Measurements from ENCODE around the gene TSSK2.
"Not testable (repeated sequence)": the region's sequence is repeated elsewhere in the genome, so short reads cannot be mapped to it uniquely, and the experiment has no call there.

TSSK2 gene

GRCh38 chr22:19082793-19083192 is 48.3 kb upstream of the TSSK2 start:
- no peaks in the 10 kb centered on the region for H3F3A ChIP-seq (ENCODE audit: insufficient read depth, low read length)
- H3K4me3 ChIP-seq (ENCODE audit: low read depth, low read length, poor library complexity, severe bottlenecking) = no peak overlapping the region
- no peak overlapping the region for H3K4me2 ChIP-seq (ENCODE audit: low read length)
- H3K27me3 ChIP-seq (ENCODE audit: insufficient read depth, low read length) = no peaks in the 10 kb centered on the region
- no peaks in the 10 kb centered on the region for H3K9me2 ChIP-seq (ENCODE audit: low read depth, low read length)
- no peak overlapping the region for H3K9ac ChIP-seq (ENCODE audit: low read length)
- peaks cover 25% of the 10 kb centered on the region; the same call in 1 of the 2 replicates for H3K36me3 ChIP-seq (ENCODE audit: insufficient read depth, low read length)
- no peaks in the 10 kb centered on the region for H3K9me3 ChIP-seq (ENCODE audit: low read length)
- H4K20me1 ChIP-seq (ENCODE audit: insufficient read depth, low read length) = no peaks in the 10 kb centered on the region
- TF ChIP-seq EZH2 (IDR thresholded peaks at IDR 0.05; ENCODE audit: borderline replicate concordance, low read length) = no peak
- H3K27ac ChIP-seq (ENCODE audit: low read depth, low read length, poor library complexity, severe bottlenecking) = no peak overlapping the region
- H3K4me1 ChIP-seq (ENCODE audit: insufficient read depth, low read length, severe bottlenecking) = peaks cover 16% of the 10 kb centered on the region
- no peaks in the 10 kb centered on the region for H3K79me2 ChIP-seq (ENCODE audit: insufficient read depth, low read length)
- no peak overlapping the region for H2AFZ ChIP-seq (ENCODE audit: low read length)

- not testable (repeated sequence) for H3K4me3 ChIP-seq (ENCODE audit: low read depth, low read length, poor library complexity, severe bottlenecking); H2AFZ ChIP-seq (ENCODE audit: low read length); H4K20me1 ChIP-seq (ENCODE audit: insufficient read depth, low read length); H3K9me2 ChIP-seq (ENCODE audit: low read depth, low read length); H3K79me2 ChIP-seq (ENCODE audit: insufficient read depth, low read length); H3K4me2 ChIP-seq (ENCODE audit: low read length); H3K9ac ChIP-seq (ENCODE audit: low read length); H3F3A ChIP-seq (ENCODE audit: insufficient read depth, low read length); H3K27me3 ChIP-seq (ENCODE audit: insufficient read depth, low read length); H3K27ac ChIP-seq (ENCODE audit: low read depth, low read length, poor library complexity, severe bottlenecking); H3K9me3 ChIP-seq (ENCODE audit: low read length)
- Histone ChIP-seq H3K36me3 (ENCODE audit: insufficient read depth, low read length) (peaks cover 31% of the 10 kb centered on the region; the same call in 1 of the 2 replicates), H3K4me1 (ENCODE audit: insufficient read depth, low read length, severe bottlenecking) (peaks cover 16% of the 10 kb centered on the region)
Measured at GRCh38 chr22:19084126-19084525, 47.0 kb upstream of the TSSK2 start.

GRCh38 chr22:19084586-19084985 is 46.5 kb upstream of the TSSK2 start:
- H3K4me3 ChIP-seq (ENCODE audit: low read depth, low read length, poor library complexity, severe bottlenecking) = not testable (repeated sequence)

GRCh38 chr22:19085233-19085718 is 45.8 kb upstream of the TSSK2 start:
- no peak overlapping the region for H2AFZ ChIP-seq (ENCODE audit: low read length)
- H3K9me3 ChIP-seq (ENCODE audit: low read length) = no peaks in the 10 kb centered on the region
- peaks cover 23% of the 10 kb centered on the region; the same call in 1 of the 2 replicates for H3K36me3 ChIP-seq (ENCODE audit: insufficient read depth, low read length)
- no peaks in the 10 kb centered on the region for H3F3A ChIP-seq (ENCODE audit: insufficient read depth, low read length)
- no peaks in the 10 kb centered on the region for H3K79me2 ChIP-seq (ENCODE audit: insufficient read depth, low read length)
- H3K27me3 ChIP-seq (ENCODE audit: insufficient read depth, low read length) = no peaks in the 10 kb centered on the region
- no peaks in the 10 kb centered on the region for H4K20me1 ChIP-seq (ENCODE audit: insufficient read depth, low read length)
- H3K9ac ChIP-seq (ENCODE audit: low read length) = peak overlapping the region; percentile 34; the same call in 1 of the 2 replicates
- H3K4me1 ChIP-seq (ENCODE audit: insufficient read depth, low read length, severe bottlenecking) = peaks cover 16% of the 10 kb centered on the region
- no peak for TF ChIP-seq EZH2 (IDR thresholded peaks at IDR 0.05; ENCODE audit: borderline replicate concordance, low read length)
- TF ChIP-seq CTCF (IDR thresholded peaks at IDR 0.05; ENCODE audit: low read length) = peak; percentile 35; the same call in 1 of the 2 replicates
- no peaks in the 10 kb centered on the region for H3K9me2 ChIP-seq (ENCODE audit: low read depth, low read length)
- peak overlapping the region; percentile 47; the same call in 1 of the 2 replicates for H3K4me2 ChIP-seq (ENCODE audit: low read length)
- H3K27ac ChIP-seq (ENCODE audit: low read depth, low read length, poor library complexity, severe bottlenecking) = peak overlapping the region; percentile 58
- no peak overlapping the region for H3K4me3 ChIP-seq (ENCODE audit: low read depth, low read length, poor library complexity, severe bottlenecking)

More at GRCh38 chr22:19084586-19084985, 46.5 kb upstream of the TSSK2 start:
- Histone ChIP-seq H3K36me3 (ENCODE audit: insufficient read depth, low read length) (peaks cover 27% of the 10 kb centered on the region; the same call in 1 of the 2 replicates), H3K4me1 (ENCODE audit: insufficient read depth, low read length, severe bottlenecking) (peaks cover 16% of the 10 kb centered on the region)
- not testable (repeated sequence) for H3K9me3 ChIP-seq (ENCODE audit: low read length); H3K79me2 ChIP-seq (ENCODE audit: insufficient read depth, low read length); H3K4me2 ChIP-seq (ENCODE audit: low read length); H3K27ac ChIP-seq (ENCODE audit: low read depth, low read length, poor library complexity, severe bottlenecking); H4K20me1 ChIP-seq (ENCODE audit: insufficient read depth, low read length); H3F3A ChIP-seq (ENCODE audit: insufficient read depth, low read length); H3K9ac ChIP-seq (ENCODE audit: low read length); H3K9me2 ChIP-seq (ENCODE audit: low read depth, low read length); H3K27me3 ChIP-seq (ENCODE audit: insufficient read depth, low read length); H2AFZ ChIP-seq (ENCODE audit: low read length)

All from OCI-LY1 (cell line).